ENCODE results near the gene COL4A2.

DNA sequence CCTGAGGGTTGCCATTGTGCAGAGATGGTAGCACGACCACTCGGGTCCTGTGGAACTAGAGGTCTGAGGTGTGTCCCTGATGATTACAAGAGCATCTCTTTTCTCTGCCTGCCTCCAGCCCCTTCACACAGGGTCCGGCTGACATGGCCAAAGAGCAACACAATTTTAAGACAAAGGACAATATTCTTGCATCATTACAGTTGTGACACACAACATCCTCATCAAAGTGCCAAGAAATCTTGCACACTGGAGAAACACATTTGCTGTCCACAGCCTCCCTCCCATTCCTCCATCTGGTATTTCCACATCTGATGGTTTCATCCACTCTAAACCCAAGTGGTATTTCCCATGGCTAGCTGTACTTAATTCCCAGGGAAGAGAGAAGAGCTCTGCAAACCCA lies 12.9 kb upstream of the COL4A2 start:
- TF ChIP-seq L3MBTL2 (conservative IDR thresholded peaks at IDR 0.05) (no peak), ZNF384 (IDR thresholded peaks at IDR 0.05) (no peak), NFRKB (IDR thresholded peaks at IDR 0.05) (no peak), BHLHE40 (IDR thresholded peaks at IDR 0.05; ENCODE audit: borderline replicate concordance) (no peak)
